Measurements from ENCODE around the gene RCOR2. TPM values are rescaled to one million over a fixed set of nuclear protein-coding genes. Genes with fewer than 3 reads are reported as not detected.

RCOR2 gene
- polyA plus RNA-seq, 2 donors, result 0.13 to 0.24 TPM

- Histone ChIP-seq H3K27me3 (ENCODE audit: control insufficient read depth in 1 of 2, insufficient read depth in 2 of 2, low read length in 2 of 2) (no peaks in the 10 kb centered on the region), H3K27ac (ENCODE audit: low read depth in 2 of 2, low read length in 1 of 2) (peak overlapping the region; percentile 70 to 85), H3K4me1 (ENCODE audit: control insufficient read depth in 2 of 2, insufficient read depth in 2 of 2, low read length in 1 of 2) (peaks cover 19 to 44% of the 10 kb centered on the region in 2 donors), H3K36me3 (ENCODE audit: control insufficient read depth in 2 of 2, insufficient read depth in 2 of 2, low read length in 1 of 2) (peaks cover 0 to 8% of the 10 kb centered on the region in 2 donors), H3K9me3 (ENCODE audit: control insufficient read depth in 2 of 2, insufficient read depth in 1 of 2, low read depth in 1 of 2, low read length in 1 of 2) (no peaks in the 10 kb centered on the region), H3K4me3 (ENCODE audit: low read depth in 1 of 2, low read length in 2 of 2) (no peak overlapping the region)
- WGBS, 2 donors, result 52 to 54% methylated on average over 5 of the region's 5 CpGs
Measured at GRCh38 chr11:63873311-63873710, 43.7 kb downstream of the RCOR2 start.

GRCh38 chr11:63872800-63873197 lies 44.2 kb downstream of the RCOR2 start:
- peak overlapping the region; percentile 85 to 88 for H3K27ac ChIP-seq (ENCODE audit: low read depth in 2 of 2, low read length in 1 of 2)
- H3K36me3 ChIP-seq (ENCODE audit: control insufficient read depth in 2 of 2, insufficient read depth in 2 of 2, low read length in 1 of 2), result peaks cover 0 to 8% of the 10 kb centered on the region in 2 donors
- H3K9me3 ChIP-seq (ENCODE audit: control insufficient read depth in 2 of 2, insufficient read depth in 1 of 2, low read depth in 1 of 2, low read length in 1 of 2), result no peaks in the 10 kb centered on the region
- H3K4me1 ChIP-seq (ENCODE audit: control insufficient read depth in 2 of 2, insufficient read depth in 2 of 2, low read length in 1 of 2), result peaks cover 19 to 44% of the 10 kb centered on the region in 2 donors
- WGBS, 2 donors, result 19 to 44% methylated on average over 5 of the region's 5 CpGs
- H3K27me3 ChIP-seq (ENCODE audit: control insufficient read depth in 1 of 2, insufficient read depth in 2 of 2, low read length in 2 of 2), result no peaks in the 10 kb centered on the region
- no peak overlapping the region for H3K4me3 ChIP-seq (ENCODE audit: low read depth in 1 of 2, low read length in 2 of 2)

GRCh38 chr11:63871962-63872799 lies 44.8 kb downstream of the RCOR2 start:
- Histone ChIP-seq H3K27ac (ENCODE audit: low read depth in 2 of 2, low read length in 1 of 2) (peak overlapping the region; percentile 85 to 88), H3K4me1 (ENCODE audit: control insufficient read depth in 2 of 2, insufficient read depth in 2 of 2, low read length in 1 of 2) (peaks cover 19 to 44% of the 10 kb centered on the region in 2 donors), H3K36me3 (ENCODE audit: control insufficient read depth in 2 of 2, insufficient read depth in 2 of 2, low read length in 1 of 2) (peaks cover 0 to 8% of the 10 kb centered on the region in 2 donors), H3K27me3 (ENCODE audit: control insufficient read depth in 1 of 2, insufficient read depth in 2 of 2, low read length in 2 of 2) (no peaks in the 10 kb centered on the region), H3K9me3 (ENCODE audit: control insufficient read depth in 2 of 2, insufficient read depth in 1 of 2, low read depth in 1 of 2, low read length in 1 of 2) (no peaks in the 10 kb centered on the region), H3K4me3 (ENCODE audit: low read depth in 1 of 2, low read length in 2 of 2) (no peak overlapping the region)
- WGBS, 2 donors, result 14 to 15% methylated on average over 11 of the region's 11 CpGs

- Histone ChIP-seq H3K27me3 (ENCODE audit: control insufficient read depth in 1 of 2, insufficient read depth in 2 of 2, low read length in 2 of 2) (no peaks in the 10 kb centered on the region), H3K4me1 (ENCODE audit: control insufficient read depth in 2 of 2, insufficient read depth in 2 of 2, low read length in 1 of 2) (peaks cover 19 to 44% of the 10 kb centered on the region in 2 donors), H3K36me3 (ENCODE audit: control insufficient read depth in 2 of 2, insufficient read depth in 2 of 2, low read length in 1 of 2) (peaks cover 0 to 4% of the 10 kb centered on the region in 2 donors), H3K27ac (ENCODE audit: low read depth in 2 of 2, low read length in 1 of 2) (peak overlapping the region; percentile 91 to 94), H3K9me3 (ENCODE audit: control insufficient read depth in 2 of 2, insufficient read depth in 1 of 2, low read depth in 1 of 2, low read length in 1 of 2) (no peaks in the 10 kb centered on the region), H3K4me3 (ENCODE audit: low read depth in 1 of 2, low read length in 2 of 2) (no peak overlapping the region)
- 49 to 54% methylated on average over 14 of the region's 14 CpGs for WGBS, 2 donors
Measured at GRCh38 chr11:63870351-63871140, 46.4 kb downstream of the RCOR2 start.

- peaks cover 19 to 42% of the 10 kb centered on the region in 2 donors for H3K4me1 ChIP-seq (ENCODE audit: control insufficient read depth in 2 of 2, insufficient read depth in 2 of 2, low read length in 1 of 2)
- no peaks in the 10 kb centered on the region for H3K9me3 ChIP-seq (ENCODE audit: control insufficient read depth in 2 of 2, insufficient read depth in 1 of 2, low read depth in 1 of 2, low read length in 1 of 2)
- no peaks in the 10 kb centered on the region for H3K27me3 ChIP-seq (ENCODE audit: control insufficient read depth in 1 of 2, insufficient read depth in 2 of 2, low read length in 2 of 2)
- H3K4me3 ChIP-seq (ENCODE audit: low read depth in 1 of 2, low read length in 2 of 2), result no peak overlapping the region
- peaks cover 0 to 5% of the 10 kb centered on the region in 2 donors for H3K36me3 ChIP-seq (ENCODE audit: control insufficient read depth in 2 of 2, insufficient read depth in 2 of 2, low read length in 1 of 2)
- 53% methylated on average over 8 of the region's 8 CpGs for WGBS, 2 donors
- peak overlapping the region; percentile 91 to 94 for H3K27ac ChIP-seq (ENCODE audit: low read depth in 2 of 2, low read length in 1 of 2)
Measured at GRCh38 chr11:63869683-63870082, 47.3 kb downstream of the RCOR2 start.

GRCh38 chr11:63869171-63869591 lies 47.8 kb downstream of the RCOR2 start:
- Histone ChIP-seq H3K36me3 (ENCODE audit: control insufficient read depth in 2 of 2, insufficient read depth in 2 of 2, low read length in 1 of 2) (peaks cover 0 to 5% of the 10 kb centered on the region in 2 donors), H3K4me3 (ENCODE audit: low read depth in 1 of 2, low read length in 2 of 2) (no peak overlapping the region), H3K4me1 (ENCODE audit: control insufficient read depth in 2 of 2, insufficient read depth in 2 of 2, low read length in 1 of 2) (peaks cover 19 to 39% of the 10 kb centered on the region in 2 donors), H3K27me3 (ENCODE audit: control insufficient read depth in 1 of 2, insufficient read depth in 2 of 2, low read length in 2 of 2) (no peaks in the 10 kb centered on the region), H3K27ac (ENCODE audit: low read depth in 2 of 2, low read length in 1 of 2) (peak overlapping the region; percentile 91 to 94), H3K9me3 (ENCODE audit: control insufficient read depth in 2 of 2, insufficient read depth in 1 of 2, low read depth in 1 of 2, low read length in 1 of 2) (no peaks in the 10 kb centered on the region)
- 42 to 52% methylated on average over 7 of the region's 7 CpGs for WGBS, 2 donors

- Histone ChIP-seq H3K27ac (ENCODE audit: low read depth in 2 of 2, low read length in 1 of 2) (peak overlapping the region; percentile 89 to 91), H3K9me3 (ENCODE audit: control insufficient read depth in 2 of 2, insufficient read depth in 1 of 2, low read depth in 1 of 2, low read length in 1 of 2) (no peaks in the 10 kb centered on the region), H3K4me3 (ENCODE audit: low read depth in 1 of 2, low read length in 2 of 2) (no peak overlapping the region), H3K27me3 (ENCODE audit: control insufficient read depth in 1 of 2, insufficient read depth in 2 of 2, low read length in 2 of 2) (no peaks in the 10 kb centered on the region), H3K4me1 (ENCODE audit: control insufficient read depth in 2 of 2, insufficient read depth in 2 of 2, low read length in 1 of 2) (peaks cover 19 to 34% of the 10 kb centered on the region in 2 donors), H3K36me3 (ENCODE audit: control insufficient read depth in 2 of 2, insufficient read depth in 2 of 2, low read length in 1 of 2) (peaks cover 0 to 2% of the 10 kb centered on the region in 2 donors)
- 34 to 39% methylated on average over 9 of the region's 9 CpGs for WGBS, 2 donors
Measured at GRCh38 chr11:63868399-63869064, 48.4 kb downstream of the RCOR2 start.

GRCh38 chr11:63867511-63867910 lies 49.5 kb downstream of the RCOR2 start:
- 94 to 96% methylated on average over 4 of the region's 4 CpGs for WGBS, 2 donors
- no peaks in the 10 kb centered on the region for H3K27me3 ChIP-seq (ENCODE audit: control insufficient read depth in 1 of 2, insufficient read depth in 2 of 2, low read length in 2 of 2)
- H3K4me3 ChIP-seq (ENCODE audit: low read depth in 1 of 2, low read length in 2 of 2), result no peak overlapping the region
- peak overlapping the region in 1 of 2 donors; percentile 33 for H3K27ac ChIP-seq (ENCODE audit: low read depth in 2 of 2, low read length in 1 of 2)
- no peaks in the 10 kb centered on the region for H3K9me3 ChIP-seq (ENCODE audit: control insufficient read depth in 2 of 2, insufficient read depth in 1 of 2, low read depth in 1 of 2, low read length in 1 of 2)
- peaks cover 15 to 32% of the 10 kb centered on the region in 2 donors for H3K4me1 ChIP-seq (ENCODE audit: control insufficient read depth in 2 of 2, insufficient read depth in 2 of 2, low read length in 1 of 2)
- H3K36me3 ChIP-seq (ENCODE audit: control insufficient read depth in 2 of 2, insufficient read depth in 2 of 2, low read length in 1 of 2), result peaks cover 0 to 4% of the 10 kb centered on the region in 2 donors

- Histone ChIP-seq H3K4me3 (ENCODE audit: low read depth in 1 of 2, low read length in 2 of 2) (no peak overlapping the region), H3K27me3 (ENCODE audit: control insufficient read depth in 1 of 2, insufficient read depth in 2 of 2, low read length in 2 of 2) (no peaks in the 10 kb centered on the region), H3K9me3 (ENCODE audit: control insufficient read depth in 2 of 2, insufficient read depth in 1 of 2, low read depth in 1 of 2, low read length in 1 of 2) (no peaks in the 10 kb centered on the region), H3K27ac (ENCODE audit: low read depth in 2 of 2, low read length in 1 of 2) (no peak overlapping the region), H3K4me1 (ENCODE audit: control insufficient read depth in 2 of 2, insufficient read depth in 2 of 2, low read length in 1 of 2) (peaks cover 12 to 23% of the 10 kb centered on the region in 2 donors), H3K36me3 (ENCODE audit: control insufficient read depth in 2 of 2, insufficient read depth in 2 of 2, low read length in 1 of 2) (peaks cover 0 to 4% of the 10 kb centered on the region in 2 donors)
- 38% methylated on average over 4 of the region's 4 CpGs for WGBS, 2 donors
Measured at GRCh38 chr11:63866211-63866610, 50.8 kb downstream of the RCOR2 start.

Data from esophagus (tissue), 2 donors.